ENCODE data around the gene AVPR2. TPM values are rescaled to one million over a fixed set of nuclear protein-coding genes. Genes with fewer than 3 reads are reported as not detected.

Gene AVPR2
- total RNA-seq, 2 experiments from 2014 or later: not detected

- DNase-seq (no peak), ATAC-seq (no peak)
- Mint-ChIP-seq H3K4me3 (no peak overlapping the region), H3K27me3 (no peaks in the 10 kb centered on the region), H3K27ac (no peak overlapping the region), H3K9me3 (ENCODE audit: low read depth) (no peaks in the 10 kb centered on the region), H3K4me1 (peaks cover 8% of the 10 kb centered on the region), H3K36me3 (ENCODE audit: low read depth) (peaks cover 7% of the 10 kb centered on the region)
- intact Hi-C loops (cut with DNase I, micrococcal nuclease): no loop called here
- ChIA-PET CTCF (no interaction called here), POLR2A (no interaction called here)
Measured at GRCh38 chrX:153909980-153910360, 5.5 kb downstream of the AVPR2 start.

GRCh38 chrX:153910446-153910845 is 6.0 kb downstream of the AVPR2 start:
- peaks cover 8% of the 10 kb centered on the region for H3K4me1 Mint-ChIP-seq
- H3K4me3 Mint-ChIP-seq: no peak overlapping the region
- H3K27ac Mint-ChIP-seq: no peak overlapping the region
- no peaks in the 10 kb centered on the region for H3K27me3 Mint-ChIP-seq
- CTCF ChIA-PET: interaction anchor here (0.5 to 2.3 kb wide), 2 partner anchors 14 to 15 kb away, joined by 4 to 8 read pairs; no protein-coding TSS in a partner anchor
- intact Hi-C loops (cut with DNase I, micrococcal nuclease): no loop called here
- POLR2A ChIA-PET: no interaction called here
- ATAC-seq (no peak), DNase-seq (no peak)
- H3K36me3 Mint-ChIP-seq (ENCODE audit: low read depth): peaks cover 7% of the 10 kb centered on the region
- no peaks in the 10 kb centered on the region for H3K9me3 Mint-ChIP-seq (ENCODE audit: low read depth)

GRCh38 chrX:153911798-153912197 is 7.3 kb downstream of the AVPR2 start:
- intact Hi-C loops (cut with DNase I, micrococcal nuclease): no loop called here
- CTCF ChIA-PET: interaction anchor here (2.3 kb wide), 1 partner anchor 13 kb away, joined by 8 read pairs; no protein-coding TSS in a partner anchor
- H3K27me3 Mint-ChIP-seq: no peaks in the 10 kb centered on the region

GRCh38 chrX:153913211-153913610 is 8.7 kb downstream of the AVPR2 start:
- Mint-ChIP-seq H3K27ac (no peak overlapping the region), H3K36me3 (ENCODE audit: low read depth) (peaks cover 22% of the 10 kb centered on the region), H3K4me1 (peaks cover 4% of the 10 kb centered on the region), H3K9me3 (ENCODE audit: low read depth) (no peaks in the 10 kb centered on the region), H3K4me3 (no peak overlapping the region), H3K27me3 (no peaks in the 10 kb centered on the region)
- intact Hi-C loops (cut with DNase I, micrococcal nuclease): no loop called here
- ChIA-PET POLR2A (no interaction called here), CTCF (interaction anchor here (0.9 kb wide), 1 partner anchor 31 kb away, joined by 3 read pairs; the partner anchor contains the start of gene RENBP)
- no peak for ATAC-seq
- DNase-seq: no peak

More at GRCh38 chrX:153911798-153912197, 7.3 kb downstream of the AVPR2 start:
- POLR2A ChIA-PET: no interaction called here
- ATAC-seq (no peak), DNase-seq (no peak)
- Mint-ChIP-seq H3K27ac (peak overlapping the region; percentile 59), H3K9me3 (ENCODE audit: low read depth) (no peaks in the 10 kb centered on the region), H3K4me1 (peaks cover 4% of the 10 kb centered on the region), H3K4me3 (no peak overlapping the region), H3K36me3 (ENCODE audit: low read depth) (peaks cover 14% of the 10 kb centered on the region)

GRCh38 chrX:153913701-153914100 is 9.2 kb downstream of the AVPR2 start:
- POLR2A ChIA-PET: no interaction called here

GRCh38 chrX:153917869-153918268 is 13.4 kb downstream of the AVPR2 start:
- Mint-ChIP-seq H3K27ac (no peak overlapping the region), H3K4me3 (no peak overlapping the region), H3K36me3 (ENCODE audit: low read depth) (peaks cover 31% of the 10 kb centered on the region), H3K4me1 (peaks cover 8% of the 10 kb centered on the region), H3K9me3 (ENCODE audit: low read depth) (no peaks in the 10 kb centered on the region), H3K27me3 (no peaks in the 10 kb centered on the region)
- intact Hi-C loops (cut with DNase I, micrococcal nuclease): no loop called here
- CTCF ChIA-PET: no interaction called here
- ATAC-seq: no peak
- DNase-seq: no peak
- POLR2A ChIA-PET: interaction anchor here (0.7 kb wide), 1 partner anchor 31 kb away, joined by 3 read pairs; no protein-coding TSS in a partner anchor

More at GRCh38 chrX:153913701-153914100, 9.2 kb downstream of the AVPR2 start:
- peaks cover 22% of the 10 kb centered on the region for H3K36me3 Mint-ChIP-seq (ENCODE audit: low read depth)
- no peak overlapping the region for H3K27ac Mint-ChIP-seq
- no peak overlapping the region for H3K4me3 Mint-ChIP-seq
- ATAC-seq (no peak), DNase-seq (no peak)
- intact Hi-C loops (cut with DNase I, micrococcal nuclease): no loop called here
- H3K27me3 Mint-ChIP-seq: no peaks in the 10 kb centered on the region
- CTCF ChIA-PET: no interaction called here
- peaks cover 4% of the 10 kb centered on the region for H3K4me1 Mint-ChIP-seq
- H3K9me3 Mint-ChIP-seq (ENCODE audit: low read depth): no peaks in the 10 kb centered on the region

GRCh38 chrX:153919281-153919680 is 14.8 kb downstream of the AVPR2 start:
- no peak overlapping the region for H3K27ac Mint-ChIP-seq
- H3K9me3 Mint-ChIP-seq (ENCODE audit: low read depth): no peaks in the 10 kb centered on the region
- intact Hi-C loops (cut with DNase I, micrococcal nuclease): no loop called here
- DNase-seq (no peak), ATAC-seq (no peak)
- H3K4me3 Mint-ChIP-seq: no peak overlapping the region
- ChIA-PET POLR2A (no interaction called here), CTCF (no interaction called here)
- no peaks in the 10 kb centered on the region for H3K27me3 Mint-ChIP-seq
- peaks cover 17% of the 10 kb centered on the region for H3K4me1 Mint-ChIP-seq
- peaks cover 35% of the 10 kb centered on the region for H3K36me3 Mint-ChIP-seq (ENCODE audit: low read depth)

- intact Hi-C loops (cut with DNase I, micrococcal nuclease): loop anchor here in 1 of 2 experiments (10.0 kb wide), 1 partner anchor 454 kb away; the partner anchor contains the start of genes EMD and FLNA
- Mint-ChIP-seq H3K4me3 (no peak overlapping the region), H3K4me1 (peaks cover 19% of the 10 kb centered on the region), H3K36me3 (ENCODE audit: low read depth) (peaks cover 38% of the 10 kb centered on the region), H3K27me3 (no peaks in the 10 kb centered on the region), H3K27ac (no peak overlapping the region), H3K9me3 (ENCODE audit: low read depth) (no peaks in the 10 kb centered on the region)
- ATAC-seq (no peak), DNase-seq (no peak)
- CTCF ChIA-PET: interaction anchor here (0.9 kb wide), 1 partner anchor 26 kb away, joined by 3 read pairs; no protein-coding TSS in a partner anchor
- POLR2A ChIA-PET: no interaction called here
Measured at GRCh38 chrX:153920546-153920945, 16.1 kb downstream of the AVPR2 start.

- ChIA-PET CTCF (interaction anchor here (0.8 to 0.9 kb wide), 2 partner anchors 15 to 26 kb away, joined by 3 read pairs; no protein-coding TSS in a partner anchor), POLR2A (no interaction called here)
- intact Hi-C loops (cut with DNase I, micrococcal nuclease): loop anchor here in 1 of 2 experiments (10.0 kb wide), 1 partner anchor 454 kb away; the partner anchor contains the start of genes EMD and FLNA
- peak overlapping the region; percentile 8 for H3K27ac Mint-ChIP-seq
- H3K27me3 Mint-ChIP-seq: no peaks in the 10 kb centered on the region
- H3K9me3 Mint-ChIP-seq (ENCODE audit: low read depth): no peaks in the 10 kb centered on the region
- H3K4me1 Mint-ChIP-seq: peaks cover 19% of the 10 kb centered on the region
- no peak overlapping the region for H3K4me3 Mint-ChIP-seq
- H3K36me3 Mint-ChIP-seq (ENCODE audit: low read depth): peaks cover 34% of the 10 kb centered on the region
- ATAC-seq: no peak
- DNase-seq: no peak
Measured at GRCh38 chrX:153921070-153921469, 16.6 kb downstream of the AVPR2 start.

GRCh38 chrX:153921511-153922446 is 17.3 kb downstream of the AVPR2 start:
- DNase-seq (no peak), ATAC-seq (no peak)
- ChIA-PET CTCF (interaction anchor here (0.8 kb wide), 2 partner anchors 15 to 46 kb away, joined by 3 read pairs; no protein-coding TSS in a partner anchor), POLR2A (no interaction called here)
- Mint-ChIP-seq H3K27me3 (no peaks in the 10 kb centered on the region), H3K4me1 (peaks cover 19% of the 10 kb centered on the region), H3K27ac (peak overlapping the region; percentile 67), H3K9me3 (ENCODE audit: low read depth) (no peaks in the 10 kb centered on the region), H3K4me3 (peak overlapping the region; percentile 91), H3K36me3 (ENCODE audit: low read depth) (peaks cover 32% of the 10 kb centered on the region)
- intact Hi-C loops (cut with DNase I, micrococcal nuclease): loop anchor here in 1 of 2 experiments (10.0 kb wide), 1 partner anchor 453 kb away; the partner anchor contains the start of genes EMD and FLNA

- peak overlapping the region; percentile 91 for H3K4me3 Mint-ChIP-seq
- no peaks in the 10 kb centered on the region for H3K27me3 Mint-ChIP-seq
- no peaks in the 10 kb centered on the region for H3K9me3 Mint-ChIP-seq (ENCODE audit: low read depth)
- peak overlapping the region; percentile 97 for H3K27ac Mint-ChIP-seq
- H3K36me3 Mint-ChIP-seq (ENCODE audit: low read depth): peaks cover 25% of the 10 kb centered on the region
- ATAC-seq (no peak), DNase-seq (no peak)
- H3K4me1 Mint-ChIP-seq: peaks cover 19% of the 10 kb centered on the region
- CTCF ChIA-PET: interaction anchor here (0.5 to 3.5 kb wide), 9 partner anchors 9 to 451 kb away, joined by 3 to 19 read pairs (median 3); partner anchors contain the start of genes IDH3G and SSR4
- intact Hi-C loops (cut with DNase I, micrococcal nuclease): loop anchor here in 1 of 2 experiments (10.0 kb wide), 1 partner anchor 452 kb away; the partner anchor contains the start of genes EMD and FLNA
- POLR2A ChIA-PET: no interaction called here
Measured at GRCh38 chrX:153922932-153923857, 18.7 kb downstream of the AVPR2 start.

All from activated CD4-positive, alpha-beta T cell treated with anti-CD3 and anti-CD28 coated beads for 36 hours (primary cell).